GM18505 (cell line): Measurements from ENCODE around the gene HEXIM1.
A peak's percentile ranks its signal among the peaks of the same experiment; 100 is the strongest.

Experiments used
- ATAC-seq: cut with Tn5 transposase; IDR thresholded peaks from one replicate; pipeline ENCODE4 v1.9.1; 2021; ENCODE audit not compliant: unreplicated experiment
- POLR2A ChIP-seq: IDR thresholded peaks from 4 replicates; pipeline ENCODE4 v1.6.1; 2011; ENCODE audit warnings: borderline replicate concordance; ENCODE audit not compliant: insufficient read depth, insufficient read length; ENCODE audit errors: extremely low read depth

The HEXIM1 gene

GRCh38 chr17:45172541-45173286, 24.4 kb downstream of the HEXIM1 start:
- TF ChIP-seq POLR2A, result no peak
- ATAC-seq, result peak; percentile 50

- no peak for ATAC-seq
- no peak for TF ChIP-seq POLR2A
Measured at GRCh38 chr17:45175759-45176115, 27.5 kb downstream of the HEXIM1 start.

- ATAC-seq, result no peak
- no peak for TF ChIP-seq POLR2A
Measured at GRCh38 chr17:45177563-45177962, 29.3 kb downstream of the HEXIM1 start.

- TF ChIP-seq POLR2A, result no peak
- ATAC-seq, result no peak
Measured at GRCh38 chr17:45184144-45184543, 35.9 kb downstream of the HEXIM1 start.

GRCh38 chr17:45186801-45187354, 38.6 kb downstream of the HEXIM1 start:
- no peak for ATAC-seq
- TF ChIP-seq POLR2A, result no peak

GRCh38 chr17:45189009-45189408, 40.7 kb downstream of the HEXIM1 start:
- no peak for TF ChIP-seq POLR2A
- ATAC-seq, result no peak

GRCh38 chr17:45190503-45191255, 42.4 kb downstream of the HEXIM1 start:
- no peak for ATAC-seq
- TF ChIP-seq POLR2A, result no peak

GRCh38 chr17:45195424-45195823, 47.1 kb downstream of the HEXIM1 start:
- TF ChIP-seq POLR2A, result no peak
- no peak for ATAC-seq

- ATAC-seq, result no peak
- TF ChIP-seq POLR2A, result no peak
Measured at GRCh38 chr17:45197108-45197507, 48.8 kb downstream of the HEXIM1 start.

GRCh38 chr17:45197555-45198334, 49.5 kb downstream of the HEXIM1 start:
- ATAC-seq, result peak; percentile 75
- TF ChIP-seq POLR2A, result no peak

GRCh38 chr17:45200701-45201100, 52.4 kb downstream of the HEXIM1 start:
- ATAC-seq, result no peak
- no peak for TF ChIP-seq POLR2A

- no peak for TF ChIP-seq POLR2A
- ATAC-seq, result no peak
Measured at GRCh38 chr17:45201457-45201856, 53.2 kb downstream of the HEXIM1 start.
